Smooth muscle cell (in vitro differentiated cells): ENCODE results near the gene PXMP4. TPM values are rescaled to one million over a fixed set of nuclear protein-coding genes. Genes with fewer than 3 reads are reported as not detected.

Source experiments
- DNase-seq: peaks from one replicate; lab custom pipeline; 2025; ENCODE audit not compliant: unreplicated experiment; lab: John Stamatoyannopoulos, UW
- H2AFZ ChIP-seq: fragments of 200-600 bp; sonication (generic); 2 replicates; pipeline ENCODE4 v1.6.0; 2016; ENCODE audit warnings: antibody characterized with exemption, low read depth, mild to moderate bottlenecking
- H3F3A ChIP-seq: fragments of 200-600 bp; sonication (generic); 2 replicates; pipeline ENCODE4 v1.6.0; 2017; ENCODE audit warnings: antibody characterized with exemption, low read depth
- H3K27ac ChIP-seq: fragments of 200-600 bp; sonication (generic); 2 replicates; pipeline ENCODE4 v1.5.1; 2016; ENCODE audit warnings: low read depth, mild to moderate bottlenecking
- H3K27me3 ChIP-seq: fragments of 200-600 bp; sonication (generic); 2 replicates; pipeline ENCODE4 v1.6.1; 2016; ENCODE audit warnings: low read depth, mild to moderate bottlenecking
- H3K36me3 ChIP-seq: fragments of 200-600 bp; sonication (generic); 2 replicates; pipeline ENCODE4 v1.5.1; 2016; ENCODE audit warnings: low read depth
- H3K4me1 ChIP-seq: fragments of 200-600 bp; sonication (generic); 2 replicates; pipeline ENCODE4 v1.5.1; 2016; ENCODE audit warnings: low read depth
- H3K4me2 ChIP-seq: fragments of 200-600 bp; sonication (generic); 2 replicates; pipeline ENCODE4 v1.6.0; 2016; ENCODE audit warnings: mild to moderate bottlenecking
- H3K4me3 ChIP-seq: fragments of 200-600 bp; sonication (generic); 2 replicates; pipeline ENCODE4 v1.5.1; 2016; ENCODE audit warnings: mild to moderate bottlenecking
- H3K79me2 ChIP-seq: fragments of 200-600 bp; sonication (generic); 2 replicates; pipeline ENCODE4 v1.6.0; 2016; ENCODE audit warnings: low read depth, mild to moderate bottlenecking
- H3K9ac ChIP-seq: fragments of 200-600 bp; sonication (generic); 2 replicates; pipeline ENCODE4 v1.6.0; 2016; ENCODE audit warnings: low read depth
- H3K9me3 ChIP-seq: fragments of 200-600 bp; sonication (generic); replicated peaks from 2 replicates; pipeline ENCODE4 v1.5.1; 2016; ENCODE audit warnings: low read depth
- H4K20me1 ChIP-seq: fragments of 200-600 bp; sonication (generic); 2 replicates; pipeline ENCODE4 v1.6.0; 2016; ENCODE audit warnings: low read depth
- WGBS: methylation state at CpG from one replicate; pipeline ENCODE4 v1.1.7; 2016; ENCODE audit warnings: low lambda C conversion rate; 5-methylcytosine and 5-hydroxymethylcytosine counted together
- polyA plus RNA-seq: library from polyadenylated mRNA; unstranded; fragments of >200 nt; fragmentation: Nextera tagmentation; extraction: Ambion mirVana; gene quantifications from 2 replicates; pipeline ENCODE4 v1.2.1, GENCODE V29; 2016
- total RNA-seq: library from RNA; depleted of rRNA; stranded (reverse); fragments of >200 nt; gene quantifications from 2 replicates; pipeline ENCODE4 v1.2.3, GENCODE V29; 2014
- TF ChIP-seq, protein P1 (sequence below): fragments of 200-600 bp; sonication (generic); IDR thresholded peaks from 2 replicates; pipeline ENCODE4 v1.5.1; 2017; ENCODE audit warnings: borderline replicate concordance, mild to moderate bottlenecking, antibody characterized with exemption; ENCODE audit not compliant: insufficient read depth, poor library complexity, severe bottlenecking

The PXMP4 gene
- total and polyA plus RNA-seq, 2 experiments from 2014 or later, result 2.6 to 8.1 TPM

DNA sequence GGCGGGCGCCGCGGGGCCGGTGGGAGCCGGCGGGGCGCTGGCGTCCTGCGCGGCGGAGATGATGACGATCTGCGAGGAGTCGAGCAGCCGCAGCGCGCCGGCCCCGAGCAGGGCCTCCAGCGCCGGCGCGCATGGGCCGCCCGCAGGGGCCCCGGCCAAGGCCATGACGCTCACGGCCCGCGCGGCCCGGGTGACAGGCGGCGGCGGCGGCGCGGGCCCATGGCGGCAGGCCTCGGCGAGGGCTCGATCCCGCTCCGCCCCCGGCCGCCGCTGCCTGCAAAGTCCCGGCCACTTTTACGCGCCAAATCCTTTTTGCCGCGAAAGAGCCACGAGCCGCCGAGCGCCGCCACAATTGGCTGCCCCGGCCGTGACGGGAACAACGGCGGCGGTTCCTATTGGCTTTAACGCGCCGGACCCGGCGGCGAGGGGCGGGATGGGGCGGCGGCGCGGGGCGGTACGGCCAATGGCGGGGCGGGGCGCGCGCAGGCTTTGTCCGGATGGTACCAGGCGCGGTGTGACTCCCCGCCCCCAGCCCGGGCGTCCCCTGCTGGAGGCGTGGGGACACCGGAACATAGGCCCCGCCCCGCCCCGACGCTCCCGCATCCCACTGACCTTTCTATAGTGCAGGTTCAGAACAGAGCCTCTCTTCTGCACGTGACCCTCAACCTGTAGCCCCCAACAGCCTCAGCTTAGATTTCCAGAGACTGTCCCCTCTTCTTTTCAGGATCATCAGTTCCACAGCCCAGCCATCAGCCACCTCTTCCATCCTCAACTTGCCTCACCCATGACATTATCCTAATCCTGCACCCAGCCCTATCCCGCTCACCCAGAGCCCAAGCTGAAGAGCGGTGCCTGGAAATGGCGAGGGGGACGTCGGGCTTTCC is 33.8 kb downstream of the PXMP4 start, which contains the start of gene E2F1:
Gene E2F1 (minus strand): TSS at position 286 of the 884 bp plus-strand sequence. CDS start 121 bp downstream, at position 165.
- Histone ChIP-seq H3K27ac (peak within 1 kb of the TSS; percentile 65), H3K79me2 (peaks cover 8% of the 10 kb centered on the region), H3K4me2 (peak within 1 kb of the TSS; percentile 87), H3K36me3 (no peaks in the 10 kb centered on the region), H2AFZ (peak within 1 kb of the TSS; percentile 83), H3K4me1 (peaks cover 3% of the 10 kb centered on the region), H3K9ac (no peak within 1 kb of the TSS), H3F3A (peaks cover 27% of the 10 kb centered on the region), H3K27me3 (no peaks in the 10 kb centered on the region), H3K4me3 (peak within 1 kb of the TSS; percentile 52), H3K9me3 (no peaks in the 10 kb centered on the region), H4K20me1 (no peaks in the 10 kb centered on the region)
- WGBS, result 3% methylated on average over 92 of the region's 101 CpGs
- peak; percentile 88 for DNase-seq
- TF ChIP-seq, protein P1, sequence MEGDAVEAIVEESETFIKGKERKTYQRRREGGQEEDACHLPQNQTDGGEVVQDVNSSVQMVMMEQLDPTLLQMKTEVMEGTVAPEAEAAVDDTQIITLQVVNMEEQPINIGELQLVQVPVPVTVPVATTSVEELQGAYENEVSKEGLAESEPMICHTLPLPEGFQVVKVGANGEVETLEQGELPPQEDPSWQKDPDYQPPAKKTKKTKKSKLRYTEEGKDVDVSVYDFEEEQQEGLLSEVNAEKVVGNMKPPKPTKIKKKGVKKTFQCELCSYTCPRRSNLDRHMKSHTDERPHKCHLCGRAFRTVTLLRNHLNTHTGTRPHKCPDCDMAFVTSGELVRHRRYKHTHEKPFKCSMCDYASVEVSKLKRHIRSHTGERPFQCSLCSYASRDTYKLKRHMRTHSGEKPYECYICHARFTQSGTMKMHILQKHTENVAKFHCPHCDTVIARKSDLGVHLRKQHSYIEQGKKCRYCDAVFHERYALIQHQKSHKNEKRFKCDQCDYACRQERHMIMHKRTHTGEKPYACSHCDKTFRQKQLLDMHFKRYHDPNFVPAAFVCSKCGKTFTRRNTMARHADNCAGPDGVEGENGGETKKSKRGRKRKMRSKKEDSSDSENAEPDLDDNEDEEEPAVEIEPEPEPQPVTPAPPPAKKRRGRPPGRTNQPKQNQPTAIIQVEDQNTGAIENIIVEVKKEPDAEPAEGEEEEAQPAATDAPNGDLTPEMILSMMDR, result peak; percentile 13

DNA sequence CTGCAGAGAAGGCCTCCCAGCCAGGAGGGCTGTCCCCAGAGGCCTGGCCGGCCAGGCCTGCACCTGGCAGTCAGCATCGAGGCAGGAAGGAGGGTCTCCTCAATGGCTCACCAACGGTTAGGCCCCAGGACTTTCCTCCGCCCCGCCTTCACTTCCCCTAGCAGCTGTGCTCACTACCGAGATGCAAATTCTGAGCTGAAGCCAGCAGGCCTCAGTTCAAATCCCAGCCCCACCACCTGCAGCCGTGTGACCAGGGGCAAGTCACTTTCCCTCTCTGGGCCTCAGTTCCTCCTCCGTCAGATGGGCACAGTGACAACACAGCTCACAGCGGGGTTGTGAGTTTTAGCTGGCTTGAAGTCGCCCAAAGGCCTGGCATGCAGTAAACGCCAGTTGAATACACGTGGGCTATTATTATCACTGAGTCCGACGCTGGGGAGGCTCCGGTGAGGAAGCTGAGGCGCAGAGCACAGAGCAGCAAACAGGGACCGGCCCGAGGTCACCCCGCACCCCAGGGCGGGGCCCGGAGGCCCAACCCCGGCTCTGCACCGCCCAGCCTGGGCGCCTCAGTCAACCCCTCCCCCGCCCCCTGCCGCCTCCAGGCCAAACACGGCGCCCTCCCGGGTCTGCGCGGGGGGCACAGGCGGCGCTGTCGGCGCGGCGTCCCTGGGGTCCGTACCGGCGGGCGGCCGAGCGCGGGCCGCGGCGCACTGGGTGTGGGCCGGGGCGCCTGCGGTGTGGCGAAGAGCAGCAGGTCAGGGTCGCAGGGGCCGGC is 34.6 kb downstream of the PXMP4 start:
- Histone ChIP-seq H3K36me3 (no peaks in the 10 kb centered on the region), H4K20me1 (no peaks in the 10 kb centered on the region)

DNA sequence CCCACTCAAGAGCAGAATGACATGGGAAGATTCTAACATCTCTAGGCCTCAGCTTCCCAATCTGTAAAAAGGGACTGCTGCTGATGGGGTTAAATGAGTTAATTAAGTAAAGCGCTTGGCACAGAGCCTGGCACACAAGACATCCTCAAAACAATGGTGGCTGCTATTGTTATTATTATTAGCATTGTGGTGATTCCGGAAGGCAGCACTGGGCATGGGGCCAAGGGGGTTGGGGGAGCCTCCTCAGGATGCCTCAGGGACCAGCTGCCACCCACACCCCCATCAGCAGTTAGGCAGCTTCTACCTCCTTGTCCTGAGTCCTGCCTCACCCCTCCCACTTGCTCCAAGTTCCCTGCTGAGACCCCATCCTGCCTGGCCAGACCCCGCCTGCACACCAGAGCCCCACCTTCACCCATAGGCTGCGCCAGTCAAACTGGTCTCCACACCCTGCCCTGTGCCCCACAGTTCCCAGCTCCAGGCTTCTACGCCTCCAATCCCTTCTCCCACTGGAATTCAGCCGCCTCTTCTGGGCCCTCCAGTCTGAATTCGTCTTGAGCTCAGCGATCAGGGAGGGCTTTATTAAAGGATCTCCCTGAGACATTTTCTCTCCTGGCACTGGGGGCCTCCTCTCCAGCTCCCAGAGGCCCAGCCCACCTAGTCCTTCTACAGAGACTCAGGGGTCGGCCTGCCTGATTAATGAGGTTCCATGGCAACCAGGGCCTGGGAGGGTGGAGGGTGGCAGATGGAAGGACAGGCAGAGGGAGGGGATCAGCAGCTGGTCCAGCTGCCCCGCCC is 35.4 kb downstream of the PXMP4 start:
- Histone ChIP-seq H3K9me3 (no peaks in the 10 kb centered on the region), H3K27ac (no peak overlapping the region), H3K4me3 (peak overlapping the region; percentile 52), H4K20me1 (no peaks in the 10 kb centered on the region), H3K4me1 (peaks cover 3% of the 10 kb centered on the region), H3K79me2 (peaks cover 8% of the 10 kb centered on the region), H3K4me2 (peak overlapping the region; percentile 87), H3K9ac (no peak overlapping the region), H3K36me3 (no peaks in the 10 kb centered on the region), H3K27me3 (no peaks in the 10 kb centered on the region), H2AFZ (no peak overlapping the region), H3F3A (peaks cover 27% of the 10 kb centered on the region)
- TF ChIP-seq, protein P1, result no peak
- 63% methylated on average over 10 of the region's 10 CpGs for WGBS
- DNase-seq, result no peak

More for the DNA sequence above, 34.6 kb downstream of the PXMP4 start:
- Histone ChIP-seq H3K4me2 (peak overlapping the region; percentile 87), H3K9ac (no peak overlapping the region), H3K27ac (no peak overlapping the region), H3K79me2 (peaks cover 8% of the 10 kb centered on the region), H3F3A (peaks cover 27% of the 10 kb centered on the region), H3K4me3 (peak overlapping the region; percentile 52), H3K4me1 (peaks cover 3% of the 10 kb centered on the region), H2AFZ (peak overlapping the region; percentile 36), H3K9me3 (no peaks in the 10 kb centered on the region), H3K27me3 (no peaks in the 10 kb centered on the region)
- DNase-seq, result no peak
- TF ChIP-seq, protein P1, result no peak
- WGBS, result 6% methylated on average over 29 of the region's 53 CpGs
